GM19239 (cell line): Measurements from ENCODE around the gene CLSTN2.

Experiments
- DNase-seq: peaks from one replicate; pipeline ENCODE4 v3.0.0; 2011; ENCODE audit warnings: low spot score; ENCODE audit not compliant: insufficient read length
- FAIRE-seq: peaks from 2 replicates; lab custom pipeline; 2011; peaks lifted over from hg19 to GRCh38; lab: Jason Lieb, UNC

Gene CLSTN2

GRCh38 chr3:140501061-140501769, 566.2 kb downstream of the CLSTN2 start:
- FAIRE-seq (no peak), DNase-seq (no peak)

DNA sequence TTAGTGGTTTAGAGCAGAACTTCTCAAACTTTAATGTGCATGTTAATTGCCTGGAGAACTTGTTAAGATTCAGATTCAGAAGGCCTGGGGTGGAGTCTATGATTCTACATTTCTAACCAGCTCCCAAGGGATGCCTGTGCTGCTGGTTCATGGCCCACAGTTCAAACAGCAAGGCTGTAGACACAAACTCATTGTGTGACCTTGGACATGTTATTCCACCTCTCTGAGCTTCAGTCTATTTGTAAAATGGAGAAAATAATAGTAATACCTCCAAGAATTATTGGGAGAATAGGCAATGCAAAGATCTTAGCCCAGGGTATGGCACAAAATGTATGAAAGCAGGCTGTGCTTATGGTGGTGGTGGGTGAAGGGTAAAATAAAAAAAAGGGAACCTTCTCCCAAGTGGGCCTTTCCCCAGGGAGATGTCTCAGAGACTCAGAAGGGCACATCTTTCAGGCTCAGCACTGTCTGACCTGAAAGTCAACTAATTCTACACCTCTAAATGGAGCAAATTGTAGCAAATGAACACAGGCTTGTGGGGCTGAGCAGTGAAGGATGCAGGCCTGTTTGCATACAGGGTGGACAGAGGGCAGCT, 566.9 kb downstream of the CLSTN2 start:
- no peak for DNase-seq
- no peak for FAIRE-seq

- no peak for FAIRE-seq
- DNase-seq, result no peak
Observed at GRCh38 chr3:140505213-140505612, 570.2 kb downstream of the CLSTN2 start.

GRCh38 chr3:140505876-140506275, 570.9 kb downstream of the CLSTN2 start:
- no peak for DNase-seq
- no peak for FAIRE-seq

- no peak for FAIRE-seq
- no peak for DNase-seq
Observed at GRCh38 chr3:140508550-140508949, 573.6 kb downstream of the CLSTN2 start.

GRCh38 chr3:140509534-140509933, 574.5 kb downstream of the CLSTN2 start:
- FAIRE-seq, result no peak
- DNase-seq, result no peak

GRCh38 chr3:140510303-140510861, 575.4 kb downstream of the CLSTN2 start:
- FAIRE-seq (no peak), DNase-seq (no peak)

DNA sequence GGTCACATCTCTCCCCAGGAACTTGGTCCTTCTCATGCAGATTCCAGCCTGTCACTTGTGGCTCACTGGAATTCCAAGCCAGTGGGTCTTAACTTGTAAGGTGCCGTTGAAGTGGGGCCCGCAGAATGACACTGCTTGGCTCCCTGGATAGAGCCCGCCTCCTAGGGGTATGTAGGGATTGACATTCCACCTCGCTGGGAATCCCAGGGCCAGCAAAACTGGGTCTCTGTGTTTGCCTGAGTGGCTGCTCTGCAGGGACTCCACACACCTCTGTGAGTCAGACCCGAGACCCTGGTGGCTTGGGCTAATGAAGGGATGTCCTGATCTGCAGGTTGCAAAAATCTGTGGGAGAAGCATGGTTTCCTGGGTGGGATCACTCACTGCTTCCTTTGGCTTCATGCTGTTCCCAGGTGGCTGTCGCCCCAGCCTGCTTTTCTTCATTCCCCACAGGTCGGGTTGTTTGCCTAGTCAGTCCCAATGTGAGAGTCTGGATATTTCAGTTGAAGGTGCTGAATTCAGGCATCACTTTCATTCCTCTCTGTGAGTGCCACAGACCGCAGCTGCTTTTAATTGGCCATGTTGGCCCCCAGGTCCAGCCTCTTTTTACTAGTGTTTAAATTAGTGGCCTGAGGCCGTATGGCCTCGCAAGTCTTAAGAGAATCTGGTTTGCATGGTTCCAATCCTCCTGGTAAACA, 586.9 kb downstream of the CLSTN2 start:
- DNase-seq, result no peak
- FAIRE-seq, result no peak

- DNase-seq, result no peak
- FAIRE-seq, result no peak
Observed at GRCh38 chr3:140522653-140523380, 587.8 kb downstream of the CLSTN2 start.

- DNase-seq (no peak), FAIRE-seq (no peak)
Observed at GRCh38 chr3:140523600-140523999, 588.6 kb downstream of the CLSTN2 start.

DNA sequence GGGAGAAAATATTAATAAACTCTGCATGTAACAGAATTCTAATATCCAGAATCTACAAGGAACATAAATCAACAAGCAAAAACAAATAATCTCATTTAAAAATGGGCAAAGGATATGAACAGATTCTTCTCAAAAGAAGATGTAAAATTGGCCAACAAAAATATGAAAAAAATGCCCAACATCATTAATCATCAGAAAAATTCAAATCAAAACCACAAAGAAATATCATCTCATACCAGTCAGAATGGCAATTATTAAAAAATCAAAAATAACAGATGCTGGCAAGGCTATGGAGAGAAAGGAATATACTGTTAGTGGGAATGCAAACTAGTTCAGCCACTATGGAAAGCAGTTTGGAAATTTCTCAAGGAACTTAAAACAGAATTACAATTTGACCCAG, 592.2 kb downstream of the CLSTN2 start:
- no peak for FAIRE-seq

GRCh38 chr3:140529096-140529495, 594.1 kb downstream of the CLSTN2 start:
- no peak for FAIRE-seq
- DNase-seq, result no peak

More for the DNA sequence above, 592.2 kb downstream of the CLSTN2 start:
- no peak for DNase-seq

- FAIRE-seq, result no peak
Observed at GRCh38 chr3:140529558-140529957, 594.6 kb downstream of the CLSTN2 start.

DNA sequence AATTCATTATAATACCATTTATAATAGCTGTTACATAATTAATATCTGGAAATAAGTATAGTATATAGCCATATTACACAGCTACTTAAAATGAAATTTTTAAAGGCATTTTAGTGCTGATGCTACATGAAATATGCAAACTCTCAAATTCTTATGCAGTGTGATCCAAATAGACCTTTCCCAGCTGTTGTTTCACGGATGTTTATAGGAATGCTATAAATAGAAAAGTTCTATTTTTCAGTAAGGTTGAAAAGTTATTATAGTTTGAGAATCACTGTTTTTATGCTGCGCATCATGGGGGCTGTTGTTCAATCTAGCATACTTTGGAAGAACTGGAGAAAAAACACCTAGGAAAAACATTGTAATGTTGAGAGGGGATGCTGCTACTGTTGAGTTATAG, 595.1 kb downstream of the CLSTN2 start:
- DNase-seq, result no peak
- no peak for FAIRE-seq

More at GRCh38 chr3:140529558-140529957, 594.6 kb downstream of the CLSTN2 start:
- no peak for DNase-seq

DNA sequence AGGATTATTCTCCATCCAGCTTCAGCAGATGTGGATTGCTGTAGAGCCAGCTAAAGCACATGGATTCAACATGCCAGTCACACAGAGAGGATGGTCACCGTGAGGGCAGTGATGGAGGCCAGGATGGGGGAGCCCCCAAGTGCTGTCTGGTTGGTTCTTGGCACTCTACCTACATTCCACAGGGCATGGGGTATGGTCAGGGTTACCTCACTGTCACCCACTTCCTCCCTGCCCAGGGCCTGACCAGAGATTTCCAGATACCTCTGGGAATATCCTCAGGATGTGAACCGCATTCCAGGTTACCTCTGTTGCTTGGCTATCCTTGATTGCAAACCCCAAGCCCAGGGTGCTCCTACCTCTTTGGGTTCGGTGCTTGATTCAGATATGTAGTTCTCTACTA, 595.6 kb downstream of the CLSTN2 start:
- DNase-seq (no peak), FAIRE-seq (no peak)

DNA sequence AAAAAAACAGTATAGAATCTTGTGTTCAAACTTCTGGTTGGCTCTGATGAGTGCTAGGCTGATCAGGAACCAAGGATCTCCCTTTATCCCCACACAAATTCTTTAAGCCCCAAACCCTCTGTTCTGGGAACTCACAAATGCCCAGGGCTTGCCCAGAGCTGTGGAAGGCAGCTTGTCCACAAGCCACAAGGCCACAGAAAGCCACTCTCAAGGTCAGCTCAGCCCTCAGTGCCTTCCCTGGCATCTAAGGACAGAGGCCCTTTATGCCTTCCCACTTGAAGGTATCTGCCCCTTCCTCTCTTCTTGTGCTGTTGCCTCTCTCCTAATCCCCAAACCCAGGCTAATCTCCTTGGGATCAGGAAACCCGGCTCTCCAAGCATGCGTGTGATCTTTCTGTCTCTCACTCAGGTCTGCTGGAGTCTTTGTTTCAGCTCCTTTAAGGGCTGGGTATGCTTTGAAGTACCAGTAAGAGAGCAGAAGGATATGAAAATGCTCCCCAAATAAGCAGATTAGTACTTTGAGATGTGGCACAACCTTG, 597.9 kb downstream of the CLSTN2 start:
- DNase-seq (no peak), FAIRE-seq (no peak)

- no peak for DNase-seq
- FAIRE-seq, result no peak
Observed at GRCh38 chr3:140536926-140537726, 602.1 kb downstream of the CLSTN2 start.

DNA sequence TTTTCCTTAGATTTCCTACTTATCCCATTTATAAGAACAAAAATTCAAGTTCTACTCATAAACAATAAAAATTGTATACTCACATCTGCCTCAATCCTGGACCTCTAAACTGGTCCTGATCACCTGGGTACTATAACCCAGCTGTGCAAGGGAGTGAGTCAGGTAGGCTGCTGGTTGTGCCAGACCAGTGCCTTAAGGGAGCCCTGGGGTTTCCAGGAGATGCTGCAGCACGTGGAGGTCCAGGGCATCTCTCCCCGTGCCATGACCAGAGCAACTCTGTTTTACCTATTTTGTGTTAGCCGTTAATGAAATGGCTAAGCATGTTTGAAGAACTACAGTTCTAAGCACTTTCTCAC, 602.7 kb downstream of the CLSTN2 start:
- DNase-seq, result no peak
- FAIRE-seq, result no peak

DNA sequence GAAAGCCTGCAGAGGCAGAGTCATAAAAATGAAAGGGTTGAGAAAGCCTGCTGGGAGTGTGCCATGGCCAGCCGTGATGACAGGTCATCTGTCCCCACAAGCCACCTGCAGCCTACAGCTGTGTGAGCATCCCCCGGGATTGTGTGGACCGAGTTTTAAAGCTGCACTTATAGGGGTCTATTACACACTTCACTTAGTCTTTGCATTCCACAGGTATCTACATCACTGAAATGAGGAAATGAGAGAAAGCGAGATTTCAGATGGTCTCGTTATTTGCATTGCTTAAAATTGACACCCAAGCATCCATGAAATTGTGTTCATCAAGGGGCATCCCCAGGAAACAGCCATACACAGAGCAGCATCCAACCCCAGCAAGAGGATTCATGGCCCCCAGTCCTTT, 605.3 kb downstream of the CLSTN2 start:
- DNase-seq (peak; percentile 10), FAIRE-seq (peak; percentile 88)
